ENCODE results near the gene MCC.

Gene MCC

DNA sequence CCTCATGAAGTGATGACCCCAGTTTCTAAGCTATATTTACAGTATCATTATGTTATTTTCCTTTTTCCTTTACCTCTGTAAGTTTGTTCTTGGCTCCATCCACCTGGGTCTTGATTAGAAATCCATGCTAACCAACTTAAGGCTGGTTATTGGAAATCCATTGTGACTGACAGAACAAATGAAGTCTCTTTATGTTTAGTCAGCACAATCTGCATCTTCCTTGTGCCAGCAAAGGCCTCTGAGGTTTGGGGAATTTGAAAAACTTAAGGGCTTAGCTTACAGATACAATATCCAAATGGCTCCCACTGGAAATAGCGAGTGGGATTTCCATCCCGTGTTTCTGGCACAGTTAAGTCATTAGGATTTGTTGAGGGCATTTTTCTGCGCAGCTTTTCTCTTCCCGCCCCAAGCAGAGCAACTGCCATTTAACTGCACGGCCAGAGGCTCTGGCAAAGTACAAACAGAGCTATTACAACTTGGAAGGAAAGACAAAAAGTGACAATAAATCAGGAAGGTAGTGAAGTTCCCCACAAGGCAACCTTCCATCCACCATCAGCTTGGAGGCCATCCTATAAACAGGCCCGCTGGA is 447.5 kb downstream of the MCC start:
- no peak for DNase-seq

- DNase-seq = no peak
These were observed 448.3 kb downstream of the MCC start for GRCh38 chr5:113039934-113040285.

GRCh38 chr5:113039229-113039933 is 448.9 kb downstream of the MCC start:
- DNase-seq = no peak

- DNase-seq = no peak
These were observed 449.5 kb downstream of the MCC start for GRCh38 chr5:113038714-113039113.

GRCh38 chr5:113038136-113038535 is 450.1 kb downstream of the MCC start:
- no peak for DNase-seq

DNA sequence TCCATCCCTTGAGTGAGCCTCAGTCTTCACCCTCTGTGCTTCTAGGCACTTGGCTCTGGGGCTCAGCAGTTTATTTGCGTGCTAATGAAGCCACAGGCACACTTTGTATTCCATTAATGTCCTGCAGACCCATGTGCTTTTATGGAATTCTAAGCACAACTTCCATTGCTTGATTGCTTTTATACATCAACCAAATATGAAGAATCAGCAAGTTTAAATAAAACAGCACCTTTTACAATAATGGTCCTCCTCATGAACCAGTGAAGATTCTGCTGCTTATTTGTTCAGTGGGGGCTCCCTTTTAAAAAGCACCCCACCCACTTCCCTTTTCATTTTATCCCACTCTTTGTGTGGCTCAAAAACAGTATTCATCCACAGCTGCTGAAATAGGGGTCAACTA is 451.4 kb downstream of the MCC start:
- no peak for DNase-seq

- no peak for DNase-seq
These were observed 451.9 kb downstream of the MCC start for GRCh38 chr5:113036321-113036720.

- DNase-seq = no peak
These were observed 453.2 kb downstream of the MCC start for GRCh38 chr5:113035096-113035495.

DNA sequence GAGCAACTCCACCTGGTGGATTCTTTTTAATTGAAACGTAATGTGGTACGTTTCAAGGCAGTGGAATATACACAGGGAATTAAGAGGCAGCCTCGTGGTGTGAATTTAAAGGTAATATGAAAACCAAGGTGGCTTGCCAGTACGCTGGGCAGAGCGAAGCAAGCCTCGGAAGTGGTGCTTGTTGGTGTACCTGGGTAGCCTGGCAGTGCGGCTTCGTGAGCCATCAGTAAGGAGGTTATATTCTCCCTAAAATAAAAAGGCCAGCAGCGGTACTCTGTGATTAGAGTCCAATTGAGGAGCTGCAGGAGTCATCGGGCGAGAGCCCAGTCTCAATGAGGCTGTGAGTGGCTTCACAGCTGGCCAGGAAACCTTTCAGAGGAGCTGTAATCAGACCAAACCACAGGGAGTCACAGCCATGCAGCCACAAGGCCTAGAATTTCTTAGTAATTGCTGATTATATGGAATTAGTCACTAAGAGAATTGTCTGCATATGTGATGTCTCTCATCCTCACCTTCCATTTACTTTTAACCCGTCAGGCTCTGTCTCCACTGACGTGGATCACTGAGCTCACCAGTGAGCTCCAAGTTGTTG is 454.0 kb downstream of the MCC start:
- no peak for DNase-seq

GRCh38 chr5:113031557-113031956 is 456.7 kb downstream of the MCC start:
- DNase-seq = no peak

- DNase-seq = no peak
These were observed 457.1 kb downstream of the MCC start for GRCh38 chr5:113031104-113031503.

- DNase-seq = no peak
These were observed 458.6 kb downstream of the MCC start for GRCh38 chr5:113029614-113030013.

GRCh38 chr5:113027431-113027830 is 460.8 kb downstream of the MCC start:
- DNase-seq = no peak

GRCh38 chr5:113027015-113027414 is 461.2 kb downstream of the MCC start:
- DNase-seq = no peak

DNA sequence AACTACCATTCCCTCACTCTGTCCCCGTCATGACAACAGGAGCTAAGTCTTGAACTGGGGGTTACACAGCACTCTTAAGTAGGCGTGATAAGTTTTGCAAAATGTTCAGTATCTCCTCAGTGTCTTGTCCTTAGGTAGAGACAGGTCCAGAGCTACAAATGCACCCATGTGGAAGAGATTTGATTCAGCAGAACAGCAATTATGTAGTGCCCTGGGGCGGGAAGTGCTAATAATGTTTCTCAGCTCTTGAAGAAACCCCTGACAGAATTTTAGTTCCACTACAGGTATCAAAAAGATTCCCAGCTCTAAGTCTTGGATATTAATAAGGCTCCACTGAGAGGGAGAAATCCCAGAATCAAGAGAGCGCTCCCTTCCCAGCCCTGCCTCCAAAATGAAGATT is 462.0 kb downstream of the MCC start:
- DNase-seq = no peak

DNA sequence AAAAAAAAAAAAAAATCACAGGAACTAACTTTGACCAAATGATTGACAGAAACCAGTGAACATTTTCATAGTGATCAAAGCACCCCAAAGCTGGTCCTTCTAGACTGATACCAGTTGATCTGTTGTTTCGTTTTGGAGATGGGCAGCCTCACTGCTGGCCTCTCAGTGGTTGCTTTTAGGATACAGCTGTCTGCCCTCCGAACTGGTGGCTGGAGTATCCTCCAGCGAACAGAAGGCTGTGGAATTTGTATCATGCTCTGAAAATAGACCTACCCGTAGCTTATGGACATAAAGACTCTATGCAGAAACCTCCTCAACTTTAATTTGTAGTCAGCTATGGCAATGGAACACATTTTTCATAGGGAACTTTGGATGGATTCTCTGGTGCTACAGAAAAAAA is 462.7 kb downstream of the MCC start:
- no peak for DNase-seq

DNA sequence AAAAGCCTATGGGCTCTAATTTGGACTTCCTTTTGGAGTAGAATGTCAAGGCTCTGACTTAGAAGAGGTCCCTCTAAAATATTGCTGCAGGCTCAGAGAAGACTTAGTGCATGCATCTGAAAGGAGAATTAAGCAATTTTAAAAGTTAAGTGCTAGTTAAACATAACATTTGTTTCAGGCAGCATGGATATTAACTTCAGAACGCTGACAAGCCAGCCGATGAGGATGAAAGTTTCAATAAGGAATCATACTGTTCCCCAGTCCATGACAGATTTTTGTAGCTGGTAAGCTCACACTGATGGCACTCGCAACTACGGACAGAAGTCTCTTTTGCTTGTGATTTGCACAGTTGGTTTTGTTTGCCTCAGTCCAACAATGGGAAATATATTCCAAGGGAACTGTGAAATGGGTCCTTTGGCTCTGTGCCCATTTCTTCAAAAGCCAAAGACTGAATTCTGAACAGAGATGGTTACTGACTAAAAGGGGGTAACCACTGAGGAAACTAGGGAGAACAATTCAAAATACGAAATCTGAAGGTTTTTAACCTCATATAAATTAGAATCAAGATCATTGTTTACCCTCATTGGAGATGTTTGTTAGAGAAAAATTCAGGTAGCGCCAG is 464.1 kb downstream of the MCC start:
- DNase-seq = no peak

- peak; percentile 80 for DNase-seq
These were observed 465.6 kb downstream of the MCC start for GRCh38 chr5:113022661-113023060.

- peak; percentile 51 for DNase-seq
These were observed 467.6 kb downstream of the MCC start for GRCh38 chr5:113020461-113021273.

- DNase-seq = no peak
These were observed 470.2 kb downstream of the MCC start for GRCh38 chr5:113017881-113018635.

GRCh38 chr5:113005454-113005853 is 482.8 kb downstream of the MCC start:
- DNase-seq = no peak

DNA sequence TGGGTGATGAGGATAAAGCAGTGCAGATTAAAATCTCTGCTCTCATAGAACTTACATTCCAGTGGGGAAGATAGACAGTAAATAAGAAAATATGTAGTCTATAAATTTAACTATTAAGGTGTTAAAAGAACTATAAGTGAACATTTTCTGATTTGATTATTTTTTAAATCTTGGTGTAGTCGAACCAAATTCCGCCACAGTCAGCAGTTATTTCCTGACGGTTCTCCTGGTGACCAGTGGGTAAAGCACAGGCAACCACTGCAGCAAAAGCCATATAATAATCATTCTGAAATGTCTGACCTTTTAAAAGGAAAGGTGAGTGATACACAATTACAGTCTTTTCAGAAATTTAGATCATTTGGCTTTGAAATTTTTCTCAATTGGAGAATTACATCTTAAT is 484.5 kb downstream of the MCC start:
- no peak for DNase-seq

- DNase-seq = no peak
These were observed 485.8 kb downstream of the MCC start for GRCh38 chr5:113002423-113002822.

All from CD4-positive, alpha-beta T cell treated with Interleukin-4 for 4 hours (primary cell).